Fibroblast of lung (primary cell): ENCODE data around the gene SYT15. TPM values are rescaled to one million over a fixed set of nuclear protein-coding genes. Genes with fewer than 3 reads are reported as not detected.

ENCODE experiments used
- DNase-seq, 2 donors: peaks; one replicate each; pipeline versions ENCODE4 v3.0.0 to v3.0.0-alpha.2; 2010; ENCODE audit warnings: low read depth in 2 of 2
- H2AFZ ChIP-seq: 2 replicates; pipeline ENCODE4 v1.5.1; 2012; ENCODE audit warnings: low read length, control low read depth, inconsistent platforms
- H3K27ac ChIP-seq: 2 replicates; pipeline ENCODE4 v1.5.1; 2011; ENCODE audit warnings: low read length, control low read depth; ENCODE audit not compliant: insufficient read depth
- H3K27me3 ChIP-seq: 2 replicates; pipeline ENCODE4 v1.5.1; 2011; ENCODE audit warnings: mild to moderate bottlenecking, low read length; ENCODE audit not compliant: control insufficient read depth, insufficient read depth
- H3K36me3 ChIP-seq: 2 replicates; pipeline ENCODE4 v1.5.1; 2011; ENCODE audit warnings: low read length; ENCODE audit not compliant: control insufficient read depth, insufficient read depth
- H3K4me1 ChIP-seq: 2 replicates; pipeline ENCODE4 v1.5.1; 2011; ENCODE audit warnings: low read length; ENCODE audit not compliant: control insufficient read depth, insufficient read depth; ENCODE audit errors: extremely low read depth
- H3K4me2 ChIP-seq: 2 replicates; pipeline ENCODE4 v1.5.1; 2011; ENCODE audit warnings: low read length, control low read depth; ENCODE audit not compliant: insufficient read depth; ENCODE audit errors: extremely low read depth
- H3K4me3 ChIP-seq, 4 experiments: fragments of 200-600 bp in 1 of 4; sonication (generic) in 1 of 4; replicated peaks in 1 of 4; 2 replicates each; pipeline ENCODE4 v1.5.1; 2011 to 2016; ENCODE audit warnings: low read length in 4 of 4, low read depth in 3 of 4, mild to moderate bottlenecking in 3 of 4, control low read depth in 2 of 4, inconsistent platforms in 1 of 4, mixed read lengths in 1 of 4; ENCODE audit not compliant: insufficient read depth in 1 of 4; ENCODE audit errors: control extremely low read depth in 1 of 4
- H3K79me2 ChIP-seq: 2 replicates; pipeline ENCODE4 v1.5.1; 2012; ENCODE audit warnings: mild to moderate bottlenecking, low read length, inconsistent platforms; ENCODE audit not compliant: control insufficient read depth, insufficient read depth
- H3K9ac ChIP-seq: 2 replicates; pipeline ENCODE4 v1.5.1; 2011; ENCODE audit warnings: mild to moderate bottlenecking, low read length, control low read depth; ENCODE audit not compliant: insufficient read depth
- H3K9me3 ChIP-seq: 2 replicates; pipeline ENCODE4 v1.5.1; 2012; ENCODE audit warnings: low read depth, low read length; ENCODE audit not compliant: control insufficient read depth, insufficient read depth
- H4K20me1 ChIP-seq: 2 replicates; pipeline ENCODE4 v1.5.1; 2011; ENCODE audit warnings: low read length; ENCODE audit not compliant: control insufficient read depth, insufficient read depth; ENCODE audit errors: extremely low read depth
- CTCF ChIP-seq, 2 donors: IDR thresholded peaks in 1 of 2; conservative IDR thresholded peaks in 1 of 2; 1 replicate in 1 of 2; 2 replicates in 1 of 2; pipeline ENCODE4 v1.5.1; 2011 to 2012; ENCODE audit warnings: low read length in 2 of 2, control low read depth in 1 of 2, inconsistent platforms in 1 of 2, low read depth in 1 of 2, mild to moderate bottlenecking in 1 of 2
- EZH2 ChIP-seq: IDR thresholded peaks from 2 replicates; pipeline ENCODE4 v1.5.1; 2012; ENCODE audit warnings: low read length, control low read depth, mild to moderate bottlenecking; ENCODE audit errors: missing control alignments
- polyA plus RNA-seq, 2 donors: library from polyadenylated mRNA; depleted of rRNA in 1 of 2; stranded (reverse) in 1 of 2; unstranded in 1 of 2; fragments of >200 nt; gene quantifications; 2 replicates each; pipeline ENCODE4 v1.2.1, GENCODE V29; 2011 to 2012; ENCODE audit warnings: missing spikeins in 1 of 2
- total RNA-seq: library from RNA; depleted of rRNA; stranded (reverse); fragments of >200 nt; gene quantifications from 2 replicates; pipeline ENCODE4 v1.2.1, GENCODE V29; 2014

SYT15 gene
- total and polyA plus RNA-seq, 2 donors (not counting 1 experiment from before 2014, with no cell fraction given): under 0.01 to 0.31 TPM

GRCh38 chr10:46545861-46546590 lies 32.9 kb upstream of the SYT15 start:
- TF ChIP-seq EZH2 (peak; percentile 38), CTCF (conservative IDR thresholded peaks at IDR 0.05 in 1 of 2, IDR thresholded peaks at IDR 0.05 in 1 of 2; ENCODE audit: low read depth in 1 of 2, low read length in 2 of 2) (no peak)
- no peaks in the 10 kb centered on the region for H4K20me1 ChIP-seq
- no peak overlapping the region for H3K4me2 ChIP-seq
- no peaks in the 10 kb centered on the region for H3K4me1 ChIP-seq
- H3K9ac ChIP-seq: no peak overlapping the region
- H3K4me3 ChIP-seq: no peak overlapping the region
- DNase-seq: no peak
- H3K9me3 ChIP-seq: no peaks in the 10 kb centered on the region
- H3K27me3 ChIP-seq: peaks cover 15% of the 10 kb centered on the region
- no peaks in the 10 kb centered on the region for H3K36me3 ChIP-seq
- H3K79me2 ChIP-seq: no peaks in the 10 kb centered on the region
- H3K27ac ChIP-seq: no peak overlapping the region
- H2AFZ ChIP-seq: no peak overlapping the region

- H3K4me2 ChIP-seq: no peak overlapping the region
- TF ChIP-seq CTCF (conservative IDR thresholded peaks at IDR 0.05 in 1 of 2, IDR thresholded peaks at IDR 0.05 in 1 of 2; ENCODE audit: low read depth in 1 of 2, low read length in 2 of 2) (no peak), EZH2 (no peak)
- no peak overlapping the region for H2AFZ ChIP-seq
- H3K27me3 ChIP-seq: peaks cover 15% of the 10 kb centered on the region
- H3K36me3 ChIP-seq: no peaks in the 10 kb centered on the region
- no peak overlapping the region for H3K27ac ChIP-seq
- no peak overlapping the region for H3K4me3 ChIP-seq
- no peaks in the 10 kb centered on the region for H3K4me1 ChIP-seq
- no peaks in the 10 kb centered on the region for H4K20me1 ChIP-seq
- no peak for DNase-seq
- H3K79me2 ChIP-seq: no peaks in the 10 kb centered on the region
- no peaks in the 10 kb centered on the region for H3K9me3 ChIP-seq
- no peak overlapping the region for H3K9ac ChIP-seq
Measured at GRCh38 chr10:46546591-46547540, 32.1 kb upstream of the SYT15 start.
